Ovary (tissue), 3 donors: ENCODE measurements around the gene PDIA2.

Source experiments
- CTCF ChIP-seq, 3 donors: fragments of 450-650 bp in 2 of 3; fragments of 200-600 bp in 1 of 3; IDR thresholded peaks; one replicate each; pipeline versions ENCODE4 v1.5.1 to v1.8.0; 2016 to 2022; ENCODE audit warnings: antibody characterized with exemption in 3 of 3, mild to moderate bottlenecking in 1 of 3
- POLR2A ChIP-seq: fragments of 450-650 bp; IDR thresholded peaks from one replicate; pipeline ENCODE4 v1.6.1; 2017; ENCODE audit warnings: antibody characterized with exemption, mild to moderate bottlenecking, moderate library complexity
- donor health status: DM: no; HTN: no; CAD: no.

GRCh38 chr16:324451-325334, 41.7 kb downstream of the PDIA2 start:
- TF ChIP-seq CTCF (IDR thresholded peaks at IDR 0.05) (no peak), POLR2A (no peak)
